Neural cell (in vitro differentiated cells): ENCODE data around the gene TULP4.

Experiments used
- EP300 ChIP-seq: fragments of 450-650 bp; conservative IDR thresholded peaks from 2 replicates; pipeline ENCODE4 v1.6.1; 2014; ENCODE audit warnings: antibody characterized with exemption, mild to moderate bottlenecking, moderate library complexity; ENCODE audit not compliant: poor library complexity, severe bottlenecking
- EZH2 ChIP-seq: fragments of 200-600, 300-800 bp; shearing (Covaris generic), sonication (generic); IDR thresholded peaks from 2 replicates; pipeline ENCODE4 v1.6.1; 2014; ENCODE audit warnings: antibody characterized with exemption, low read length, borderline replicate concordance, mild to moderate bottlenecking; ENCODE audit not compliant: insufficient read depth, poor library complexity, severe bottlenecking
- MXI1 ChIP-seq: fragments of 450-650 bp; conservative IDR thresholded peaks from 2 replicates; pipeline ENCODE4 v1.6.1; 2014; ENCODE audit warnings: antibody characterized with exemption, mild to moderate bottlenecking; ENCODE audit not compliant: poor library complexity, severe bottlenecking
- POLR2AphosphoS5 ChIP-seq: IDR thresholded peaks from 2 replicates; pipeline ENCODE4 v1.6.1; 2012
- SMC3 ChIP-seq: fragments of 450-650 bp; conservative IDR thresholded peaks from 2 replicates; pipeline ENCODE4 v1.6.1; 2014; ENCODE audit warnings: antibody characterized with exemption, mild to moderate bottlenecking, moderate library complexity; ENCODE audit not compliant: poor library complexity
- TAF1 ChIP-seq: IDR thresholded peaks from 2 replicates; pipeline ENCODE4 v1.6.1; 2012; ENCODE audit warnings: low read depth
- TF ChIP-seq, protein P1 (sequence below): fragments of 450-650 bp; IDR thresholded peaks from 2 replicates; pipeline ENCODE4 v1.5.1; 2014; ENCODE audit warnings: antibody characterized with exemption, mild to moderate bottlenecking, moderate library complexity; ENCODE audit not compliant: poor library complexity, severe bottlenecking

DNA sequence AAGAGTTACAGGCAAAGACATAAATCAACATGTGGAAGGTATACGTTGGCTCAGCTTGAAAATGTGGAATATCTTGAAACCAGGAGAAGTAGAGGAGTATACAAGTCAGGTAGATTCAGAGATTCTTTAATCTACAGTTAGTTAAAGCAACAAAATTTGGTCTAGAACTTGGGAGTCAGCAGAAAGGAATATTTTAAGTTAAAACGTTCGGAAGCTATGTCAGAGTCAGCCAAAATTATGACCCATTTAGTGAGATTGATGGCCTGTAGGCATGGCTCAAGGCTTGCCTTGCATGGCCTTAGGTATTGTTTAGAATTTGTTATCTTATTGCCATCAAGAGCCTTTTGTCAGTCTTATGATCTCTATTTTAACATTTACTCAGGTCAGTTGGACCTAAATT is 153.5 kb downstream of the TULP4 start:
- TF ChIP-seq, protein P1, sequence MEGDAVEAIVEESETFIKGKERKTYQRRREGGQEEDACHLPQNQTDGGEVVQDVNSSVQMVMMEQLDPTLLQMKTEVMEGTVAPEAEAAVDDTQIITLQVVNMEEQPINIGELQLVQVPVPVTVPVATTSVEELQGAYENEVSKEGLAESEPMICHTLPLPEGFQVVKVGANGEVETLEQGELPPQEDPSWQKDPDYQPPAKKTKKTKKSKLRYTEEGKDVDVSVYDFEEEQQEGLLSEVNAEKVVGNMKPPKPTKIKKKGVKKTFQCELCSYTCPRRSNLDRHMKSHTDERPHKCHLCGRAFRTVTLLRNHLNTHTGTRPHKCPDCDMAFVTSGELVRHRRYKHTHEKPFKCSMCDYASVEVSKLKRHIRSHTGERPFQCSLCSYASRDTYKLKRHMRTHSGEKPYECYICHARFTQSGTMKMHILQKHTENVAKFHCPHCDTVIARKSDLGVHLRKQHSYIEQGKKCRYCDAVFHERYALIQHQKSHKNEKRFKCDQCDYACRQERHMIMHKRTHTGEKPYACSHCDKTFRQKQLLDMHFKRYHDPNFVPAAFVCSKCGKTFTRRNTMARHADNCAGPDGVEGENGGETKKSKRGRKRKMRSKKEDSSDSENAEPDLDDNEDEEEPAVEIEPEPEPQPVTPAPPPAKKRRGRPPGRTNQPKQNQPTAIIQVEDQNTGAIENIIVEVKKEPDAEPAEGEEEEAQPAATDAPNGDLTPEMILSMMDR = no peak
- TF ChIP-seq EP300 (no peak), MXI1 (no peak), TAF1 (no peak), SMC3 (no peak), POLR2AphosphoS5 (no peak), EZH2 (no peak)
